ENCODE data around the gene SMIM43.

GRCh38 chr4:121741751-121742150 is 23.2 kb downstream of the SMIM43 start:
- TF ChIP-seq ZC3H10 (CRISPR knock-in tag; IDR thresholded peaks at IDR 0.05) (no peak), OSR1 (CRISPR knock-in tag; IDR thresholded peaks at IDR 0.05) (no peak), ZFP30 (CRISPR knock-in tag; IDR thresholded peaks at IDR 0.05) (no peak), RARB (CRISPR knock-in tag; IDR thresholded peaks at IDR 0.05) (no peak), TSHZ2 (CRISPR knock-in tag; IDR thresholded peaks at IDR 0.05) (no peak)
- TF ChIP-seq, protein P1, sequence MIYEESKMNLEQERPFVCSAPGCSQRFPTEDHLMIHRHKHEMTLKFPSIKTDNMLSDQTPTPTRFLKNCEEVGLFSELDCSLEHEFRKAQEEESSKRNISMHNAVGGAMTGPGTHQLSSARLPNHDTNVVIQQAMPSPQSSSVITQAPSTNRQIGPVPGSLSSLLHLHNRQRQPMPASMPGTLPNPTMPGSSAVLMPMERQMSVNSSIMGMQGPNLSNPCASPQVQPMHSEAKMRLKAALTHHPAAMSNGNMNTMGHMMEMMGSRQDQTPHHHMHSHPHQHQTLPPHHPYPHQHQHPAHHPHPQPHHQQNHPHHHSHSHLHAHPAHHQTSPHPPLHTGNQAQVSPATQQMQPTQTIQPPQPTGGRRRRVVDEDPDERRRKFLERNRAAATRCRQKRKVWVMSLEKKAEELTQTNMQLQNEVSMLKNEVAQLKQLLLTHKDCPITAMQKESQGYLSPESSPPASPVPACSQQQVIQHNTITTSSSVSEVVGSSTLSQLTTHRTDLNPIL (CRISPR knock-in tag; IDR thresholded peaks at IDR 0.05; ENCODE audit: low read depth), result no peak

All from SK-N-SH treated with all-trans-retinoic acid at 6 μM for 48 hours (cell line).